ENCODE results near the gene C19orf12.
A peak's percentile ranks its signal among the peaks of the same experiment; 100 is the strongest.

C19orf12 gene

GRCh38 chr19:29665215-29665825 lies 49.7 kb downstream of the C19orf12 start, which contains the start of gene PLEKHF1:
TSS of gene PLEKHF1 (plus strand) at chr19:29665461. CDS start at chr19:29673840, 8,379 bp downstream.
- H3K4me3 ChIP-seq (ENCODE audit: low read depth, low read length) = peak within 1 kb of the TSS; percentile 67

DNA sequence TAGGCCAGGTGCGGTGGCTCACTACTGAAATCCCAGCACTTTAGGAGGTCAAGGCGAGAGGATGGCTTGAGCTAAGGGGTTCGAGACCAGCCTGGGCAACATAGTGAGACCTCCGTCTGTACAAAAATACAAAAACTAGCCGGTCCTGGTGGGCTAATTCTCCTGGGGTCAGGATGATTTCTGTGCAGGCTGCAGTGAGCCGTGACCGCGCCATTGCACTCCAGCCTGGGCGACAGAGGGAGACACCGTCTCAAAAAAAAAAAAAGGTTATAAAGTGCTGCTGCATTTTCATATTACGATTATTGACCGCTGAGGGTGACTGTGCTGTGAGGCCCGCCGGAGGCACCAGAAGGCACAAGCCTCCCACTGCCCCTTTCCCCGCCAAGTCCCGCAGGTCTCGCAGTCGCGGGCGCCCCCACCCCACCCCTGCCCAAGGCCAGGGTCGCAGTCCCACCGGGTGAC lies 50.3 kb downstream of the C19orf12 start:
- peak overlapping the region; percentile 67 for H3K4me3 ChIP-seq (ENCODE audit: low read depth, low read length)

DNA sequence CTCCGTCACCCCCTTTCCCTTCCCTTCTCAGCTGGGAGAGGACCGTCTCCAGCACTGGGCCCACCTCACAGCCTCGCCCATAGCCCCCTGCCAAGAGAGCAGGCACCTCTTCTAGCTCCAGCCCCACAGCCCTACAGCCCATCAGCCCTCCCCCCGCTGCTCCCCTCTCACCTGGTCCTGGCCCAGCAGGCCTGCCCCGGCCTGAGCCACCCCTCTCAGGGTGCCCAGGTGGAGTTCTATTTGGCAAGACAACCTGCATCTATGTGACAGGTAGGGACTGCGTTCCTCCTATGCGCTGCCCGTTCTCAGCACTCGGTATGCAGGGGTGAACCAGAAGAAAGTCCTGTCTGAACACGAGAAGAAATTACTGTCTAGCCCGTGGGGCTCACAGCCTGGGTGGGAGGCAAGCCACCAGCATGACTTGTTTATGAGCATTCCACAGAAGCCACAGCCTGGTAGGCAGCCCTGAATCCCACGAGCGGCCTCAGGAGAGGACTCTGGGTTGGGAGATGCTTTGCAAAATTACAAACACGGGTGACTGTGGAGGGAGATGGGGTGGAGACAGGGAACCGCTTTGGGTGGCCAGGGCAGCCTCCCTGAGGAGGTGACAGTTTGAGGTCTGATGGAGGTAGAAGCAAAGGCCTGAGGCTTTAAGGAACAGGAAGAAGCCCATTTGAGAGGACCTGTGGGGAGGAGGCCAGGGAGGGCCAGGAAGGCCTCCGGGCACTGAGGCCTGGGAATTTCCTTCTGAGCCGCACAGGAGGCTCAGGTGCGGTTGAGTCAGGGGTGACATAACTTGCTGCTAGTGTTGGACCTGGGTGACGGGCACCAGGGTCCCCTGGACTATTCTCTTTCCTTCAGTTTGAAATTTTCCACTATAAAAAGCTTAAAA lies 51.0 kb downstream of the C19orf12 start:
- no peak overlapping the region for H3K4me3 ChIP-seq (ENCODE audit: low read depth, low read length)

DNA sequence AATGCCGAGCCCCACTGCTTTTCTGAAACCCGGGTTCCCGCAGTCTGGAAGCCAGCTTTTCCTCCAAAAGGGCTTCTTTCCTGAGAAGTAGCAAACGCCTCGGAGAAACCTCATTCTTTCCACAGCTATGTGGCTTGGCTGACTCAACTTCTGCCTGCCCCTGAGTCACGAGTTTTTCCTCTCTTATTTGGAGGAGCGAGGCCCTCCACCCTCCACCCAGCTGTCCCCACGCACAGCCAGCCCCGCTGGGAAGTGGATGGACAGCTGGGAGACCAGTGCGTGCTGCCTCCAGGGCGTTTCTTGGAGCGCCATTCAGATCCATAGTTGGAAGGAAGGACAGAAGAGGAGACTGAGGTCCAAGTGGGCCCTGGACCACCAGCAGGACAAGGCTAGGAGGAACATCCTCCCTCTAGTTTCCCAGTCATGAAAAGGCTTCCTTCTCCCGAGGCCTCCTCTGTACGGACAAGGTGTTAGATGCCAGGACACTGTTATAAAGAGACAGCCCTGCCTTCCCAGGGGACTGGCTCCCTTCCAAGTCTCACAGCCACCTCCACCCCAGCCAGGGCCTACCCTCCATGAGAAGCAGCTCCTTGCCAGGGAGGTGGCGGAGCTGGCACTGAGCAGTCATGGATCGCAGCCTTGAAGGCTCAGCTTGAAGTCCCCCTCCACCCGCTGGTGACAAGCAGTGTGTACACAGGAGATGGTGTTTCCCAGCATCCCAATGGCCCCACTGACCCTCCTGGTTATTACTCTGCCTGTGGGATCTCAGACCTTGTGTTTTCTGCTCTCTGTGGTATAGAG lies 52.3 kb downstream of the C19orf12 start:
- H3K4me3 ChIP-seq (ENCODE audit: low read depth, low read length) = no peak overlapping the region

DNA sequence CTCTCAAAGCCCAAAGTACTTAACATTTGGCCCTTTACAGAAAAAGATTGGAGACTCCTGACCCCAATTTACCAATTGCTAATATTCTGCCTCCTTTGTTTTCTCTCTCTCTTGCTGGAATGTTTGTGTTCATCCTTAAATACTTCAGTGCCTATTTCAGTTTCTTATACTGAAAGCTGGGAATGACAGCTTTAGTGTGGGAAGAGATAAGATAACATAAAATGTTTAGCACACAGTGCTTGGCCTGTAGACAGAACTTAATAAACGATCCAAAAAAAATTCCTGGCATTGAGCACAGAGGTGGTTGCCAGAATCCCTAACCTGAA lies 52.8 kb downstream of the C19orf12 start:
- H3K4me3 ChIP-seq (ENCODE audit: low read depth, low read length) = no peak overlapping the region

DNA sequence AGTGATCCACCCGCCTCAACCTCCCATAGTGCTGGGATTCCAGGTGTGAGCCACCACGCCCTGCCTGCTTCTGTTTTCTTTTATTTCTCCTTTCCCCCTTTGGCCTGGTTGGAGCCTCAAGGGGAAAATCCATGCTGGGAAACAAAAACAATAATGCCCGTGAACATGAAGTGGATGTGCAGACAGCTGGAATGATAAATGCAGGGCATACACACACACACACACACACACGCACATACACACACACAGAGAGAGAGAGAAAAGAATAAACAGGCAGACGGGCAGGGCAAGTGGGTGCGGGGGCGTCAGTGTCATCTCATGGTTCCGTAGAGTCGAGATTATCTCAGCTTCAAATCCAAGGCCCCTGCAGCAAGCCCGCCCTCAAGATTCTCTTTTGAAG lies 54.2 kb downstream of the C19orf12 start:
- no peak overlapping the region for H3K4me3 ChIP-seq (ENCODE audit: low read depth, low read length)

- no peak overlapping the region for H3K4me3 ChIP-seq (ENCODE audit: low read depth, low read length)
Measured at GRCh38 chr19:29658221-29658991, 56.7 kb downstream of the C19orf12 start.

- H3K4me3 ChIP-seq (ENCODE audit: low read depth, low read length) = no peak overlapping the region
Measured at GRCh38 chr19:29655648-29656335, 59.3 kb downstream of the C19orf12 start.

DNA sequence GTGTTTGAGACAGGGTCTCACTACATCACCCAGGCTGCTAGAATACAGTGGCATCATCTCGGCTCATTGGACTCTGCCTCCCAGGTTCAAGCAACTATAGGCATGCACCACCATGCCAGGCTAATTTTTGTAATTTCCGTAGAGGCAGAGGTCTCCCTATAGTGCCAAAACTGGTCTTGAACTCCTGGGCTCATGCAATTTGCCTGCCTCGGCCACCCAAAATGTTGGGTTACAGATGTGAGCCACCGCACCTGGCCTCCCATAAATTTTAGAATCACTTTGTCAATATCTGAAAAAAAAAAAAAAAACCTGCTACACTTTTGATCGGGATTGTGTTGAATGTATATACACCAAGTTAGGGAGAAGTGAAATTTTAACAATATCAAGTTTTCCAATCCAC lies 61.7 kb downstream of the C19orf12 start:
- H3K4me3 ChIP-seq (ENCODE audit: low read depth, low read length) = no peak overlapping the region

DNA sequence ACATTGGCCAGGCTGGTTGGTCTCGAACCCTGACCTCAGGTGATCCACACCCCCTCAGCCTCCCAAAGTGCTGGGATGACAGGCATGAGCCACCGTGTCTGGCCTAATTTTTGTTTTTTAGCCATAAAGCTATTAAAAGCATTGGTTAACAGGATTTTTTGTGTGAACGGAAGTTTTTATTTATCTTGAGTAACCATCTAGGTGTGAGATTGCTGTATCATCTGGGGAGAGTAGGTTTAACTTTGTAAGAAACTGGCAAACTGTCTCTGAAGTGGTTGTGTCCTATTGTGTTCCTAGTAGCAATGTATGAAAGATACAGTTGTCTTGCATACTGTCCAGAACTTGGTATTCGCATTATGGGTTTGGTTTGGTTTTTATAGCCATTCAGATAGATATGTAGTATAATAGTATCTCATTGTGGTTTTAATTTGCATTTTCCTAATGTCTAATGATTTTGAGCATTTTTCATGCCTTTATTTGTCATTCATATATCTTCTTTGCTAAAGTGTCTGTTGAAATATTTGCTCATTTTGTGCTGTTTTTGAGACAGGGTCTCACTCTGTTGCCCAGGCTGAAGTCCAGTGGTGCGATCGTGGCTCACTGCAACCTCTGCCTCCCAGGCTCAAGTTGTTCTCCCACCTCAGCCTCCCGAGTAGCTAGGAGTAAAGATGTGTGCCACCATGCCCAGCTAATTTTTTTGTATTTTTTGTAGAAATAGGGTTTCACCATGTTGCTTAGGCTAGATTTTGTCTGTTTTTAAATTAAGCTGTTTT lies 63.3 kb downstream of the C19orf12 start:
- H3K4me3 ChIP-seq (ENCODE audit: low read depth, low read length) = no peak overlapping the region

GRCh38 chr19:29650772-29651387 lies 64.2 kb downstream of the C19orf12 start:
- no peak overlapping the region for H3K4me3 ChIP-seq (ENCODE audit: low read depth, low read length)

Measured in iPS-11a (cell line).